ENCODE data around the gene RNASEH2A. TPM values are rescaled to one million over a fixed set of nuclear protein-coding genes. Genes with fewer than 3 reads are reported as not detected.

Gene RNASEH2A
- total and polyA plus RNA-seq, 2 of the 4 experiments (the other 2 are of a cell fraction) = 34.9 to 44.6 TPM

DNA sequence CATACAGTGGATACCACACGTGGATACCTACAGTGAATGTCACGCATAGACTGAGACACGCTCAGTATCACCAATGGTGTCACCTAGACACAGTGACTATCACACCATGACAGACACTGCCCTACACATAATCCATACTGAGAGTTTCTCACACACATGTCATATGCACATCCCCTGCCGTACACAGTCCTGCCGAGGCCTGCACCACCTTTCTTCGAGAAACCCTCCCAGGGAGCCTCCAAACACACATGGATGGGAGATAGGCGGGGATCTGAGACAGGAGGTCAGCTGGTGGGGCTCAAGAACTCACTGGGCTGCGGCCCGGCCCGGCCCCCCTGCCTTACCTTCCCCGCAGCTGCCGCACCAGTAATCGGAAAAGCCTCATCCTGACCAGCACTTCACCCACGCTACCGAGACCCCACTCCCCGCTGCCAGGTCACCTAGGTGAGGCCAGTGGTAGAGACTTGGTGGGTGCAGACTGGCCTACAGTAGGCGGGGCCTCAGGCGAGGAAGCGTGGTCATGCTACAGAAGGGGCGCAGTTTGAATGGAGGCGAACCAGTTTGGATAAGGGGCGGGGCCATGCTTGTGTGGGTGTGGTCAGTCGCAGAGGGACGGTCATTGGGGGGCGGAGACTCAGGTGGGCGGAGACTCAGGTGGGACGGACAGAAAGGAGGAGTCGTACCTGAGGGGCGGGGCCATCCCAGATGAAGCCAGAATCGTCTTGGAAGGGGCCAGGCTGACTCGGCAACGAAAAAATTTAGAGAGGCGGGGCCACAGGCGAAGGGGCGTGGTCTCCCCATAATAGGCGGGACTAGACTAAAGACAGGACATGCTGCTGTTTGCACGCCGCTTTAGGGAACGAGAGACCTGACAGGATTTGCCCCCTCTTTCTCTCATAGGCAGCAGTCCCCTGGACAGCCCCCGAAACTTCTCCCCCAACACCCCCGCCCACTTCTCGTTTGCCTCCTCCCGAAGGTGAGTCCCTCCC, 34.0 kb downstream of the RNASEH2A start:
- Histone ChIP-seq H3K9me3 (ENCODE audit: control insufficient read depth, insufficient read depth, low read length) (no peaks in the 10 kb centered on the region; the same call in 1 of the 2 replicates), H2AK5ac (ENCODE audit: low read depth, low read length) (no peak overlapping the region), H3K27ac (ENCODE audit: insufficient read depth, low read length) (no peak overlapping the region), H3K4me3 (ENCODE audit: insufficient read depth, low read depth, low read length) (peak overlapping the region; percentile 7; the same call in 1 of the 2 replicates), H3K18ac (ENCODE audit: low read depth, low read length) (no peak overlapping the region), H2BK5ac (ENCODE audit: low read depth, low read length, poor library complexity, severe bottlenecking) (no peak overlapping the region), H3K4ac (ENCODE audit: low read depth, low read length) (no peak overlapping the region), H3K4me2 (ENCODE audit: low read depth, low read length) (peak overlapping the region; percentile 35), H4K5ac (ENCODE audit: low read depth, low read length) (no peak overlapping the region), H2AK9ac (replicated peaks; ENCODE audit: low read depth, low read length, poor library complexity) (no peak overlapping the region), H3K9ac (ENCODE audit: low read depth, low read length) (no peak overlapping the region), H2BK120ac (ENCODE audit: low read depth, low read length) (no peak overlapping the region), H3K27me3 (ENCODE audit: control insufficient read depth, insufficient read depth, low read length) (peaks cover 56% of the 10 kb centered on the region), H2BK15ac (ENCODE audit: low read depth, low read length) (no peak overlapping the region), H3K4me1 (ENCODE audit: control insufficient read depth, insufficient read depth, low read length) (peaks cover 4% of the 10 kb centered on the region; the same call in 1 of the 2 replicates), H3K9me1 (ENCODE audit: insufficient read depth, low read length) (peaks cover 8% of the 10 kb centered on the region; the same call in 1 of the 2 replicates), H3K14ac (replicated peaks; ENCODE audit: low read depth, low read length) (no peak overlapping the region), H3K56ac (ENCODE audit: extremely low read depth, insufficient read depth, low read length) (no peak overlapping the region), H4K20me1 (ENCODE audit: insufficient read depth, low read length) (0 out of 2 replicates have a peak, but pooled peaks cover 8% of the 10 kb centered on the region), H4K91ac (ENCODE audit: insufficient read depth, low read depth, low read length) (no peak overlapping the region), H3K79me1 (ENCODE audit: low read depth in 1 of 2, low read length in 2 of 2) (no peaks in the 10 kb centered on the region), H2AFZ (replicated peaks; ENCODE audit: low read length, poor library complexity) (peak overlapping the region; percentile 88), H3K36me3 (ENCODE audit: control insufficient read depth, insufficient read depth, low read length) (no peaks in the 10 kb centered on the region), H2BK20ac (ENCODE audit: low read depth, low read length) (no peak overlapping the region), H3K23ac (ENCODE audit: low read depth, low read length) (no peak overlapping the region), H4K8ac (ENCODE audit: low read depth in 2 of 2, low read length in 2 of 2) (no peak overlapping the region)
- in situ Hi-C loops (cut with MboI; ENCODE audit: low sequenced_read_pairs) = no loop called here
- ChIA-PET CTCF (no interaction called here), POLR2A (ENCODE audit: unreplicated experiment) (no interaction called here)
- ATAC-seq (ENCODE audit: low read depth) = peak; percentile 71
- BruUV-seq (replicated peaks) = no TSS peak
- no peak for TF ChIP-seq RFX5 (IDR thresholded peaks at IDR 0.05; ENCODE audit: low read depth, low read length)
- dilution Hi-C loops (cut with HindIII; ENCODE audit: low sequenced_read_pairs, unreplicated experiment) = no loop called here
- WGBS, 2 experiments (ENCODE audit: extremely low coverage in 2 of 2, insufficient read length in 1 of 2) = 19% methylated on average over 11 of the region's 43 CpGs; no CpG with 5 or more reads in 1 of the 2 experiments
- intact Hi-C loops (cut with micrococcal nuclease) = no loop called here
- peak; percentile 63 for DNase-seq
